PC-3 (cell line): ENCODE measurements around the gene CERK. TPM values are rescaled to one million over a fixed set of nuclear protein-coding genes. Genes with fewer than 3 reads are reported as not detected.

Experiments used
- ATAC-seq: fragments of 200-7000 bp; cut with Tn5 transposase; 2 replicates; pipeline ENCODE4 v1.9.1; 2020; ENCODE audit warnings: mild to moderate bottlenecking, moderate library complexity
- BruUV-seq: library from RNA; stranded (reverse); fragments of 400-500 nt; replicated peaks from 2 replicates; lab custom pipeline; 2021; lab: Mats Ljungman, UMichigan
- CTCF ChIA-PET: fragments of 300-600 bp; sonication (Branson Sonifier 250); formaldehyde crosslinking; loops from one replicate; lab custom pipeline; 2022; ENCODE audit warnings: antibody characterized with exemption; lab: Charles Lee
- POLR2A ChIA-PET: fragments of 300-600 bp; sonication (Branson Sonifier 250); formaldehyde crosslinking; loops from one replicate; lab custom pipeline; 2022; ENCODE audit warnings: antibody characterized with exemption; ENCODE audit not compliant: unreplicated experiment; lab: Charles Lee
- DNase-seq: peaks from one replicate; pipeline ENCODE4 v3.0.0-alpha.2; 2015
- H2AFZ ChIP-seq: fragments of 300-600 bp; sonication (generic); 2 replicates; pipeline ENCODE4 v1.6.0; 2016; ENCODE audit warnings: antibody characterized with exemption, low read length
- H3F3A ChIP-seq: fragments of 300-600 bp; sonication (generic); one replicate; pipeline ENCODE4 v1.6.0; 2017; ENCODE audit warnings: antibody characterized with exemption, low read length, control low read depth, mild to moderate bottlenecking; ENCODE audit not compliant: unreplicated experiment
- H3K27ac ChIP-seq: fragments of 300-600 bp; sonication (generic); 2 replicates; pipeline ENCODE4 v1.5.1; 2016; ENCODE audit warnings: mild to moderate bottlenecking, low read length
- H3K27me3 ChIP-seq: fragments of 300-600 bp; sonication (generic); 2 replicates; pipeline ENCODE4 v1.6.1; 2016; ENCODE audit warnings: low read length, mixed read lengths
- H3K36me3 ChIP-seq: fragments of 300-600 bp; sonication (generic); 2 replicates; pipeline ENCODE4 v1.6.1; 2016; ENCODE audit warnings: low read depth, mixed run types, low read length, mixed read lengths
- H3K4me1 ChIP-seq: fragments of 300-600 bp; sonication (generic); 2 replicates; pipeline ENCODE4 v1.5.1; 2016; ENCODE audit warnings: low read length; ENCODE audit not compliant: insufficient read depth
- H3K4me2 ChIP-seq: fragments of 300-600 bp; sonication (generic); 2 replicates; pipeline ENCODE4 v1.6.0; 2016; ENCODE audit warnings: low read length
- H3K4me3 ChIP-seq: fragments of 300-600 bp; sonication (generic); 2 replicates; pipeline ENCODE4 v1.5.1; 2016; ENCODE audit warnings: mild to moderate bottlenecking, low read length, mixed read lengths
- H3K79me2 ChIP-seq: fragments of 300-600 bp; sonication (generic); 2 replicates; pipeline ENCODE4 v1.6.1; 2017; ENCODE audit warnings: low read length, mixed read lengths
- H3K9ac ChIP-seq: fragments of 300-600 bp; sonication (generic); 2 replicates; pipeline ENCODE4 v1.6.0; 2016; ENCODE audit warnings: mild to moderate bottlenecking, low read length
- H3K9me2 ChIP-seq: fragments of 300-600 bp; sonication (generic); replicated peaks from 2 replicates; pipeline ENCODE4 v1.6.1; 2016; ENCODE audit warnings: mixed run types, low read length, mixed read lengths
- H3K9me3 ChIP-seq: fragments of 300-600 bp; sonication (generic); 2 replicates; pipeline ENCODE4 v1.6.1; 2016; ENCODE audit warnings: low read length, mixed read lengths
- H4K20me1 ChIP-seq: fragments of 300-600 bp; sonication (generic); 2 replicates; pipeline ENCODE4 v1.6.1; 2016; ENCODE audit warnings: low read length, mixed read lengths
- CTCF ChIP-seq: fragments of 300-600 bp; sonication (generic); conservative IDR thresholded peaks from 2 replicates; pipeline ENCODE4 v1.5.1; 2017; ENCODE audit warnings: antibody characterized with exemption, low read depth, mild to moderate bottlenecking, low read length
- EZH2 ChIP-seq: fragments of 300-600 bp; sonication (generic); IDR thresholded peaks from one replicate; pipeline ENCODE4 v1.6.1; 2017; ENCODE audit warnings: antibody characterized with exemption, mild to moderate bottlenecking, low read length; ENCODE audit not compliant: unreplicated experiment
- EZH2phosphoT487 ChIP-seq: fragments of 300-600 bp; sonication (generic); IDR thresholded peaks from 2 replicates; pipeline ENCODE4 v1.6.1; 2018; ENCODE audit warnings: mild to moderate bottlenecking, antibody characterized with exemption, low read length, borderline replicate concordance
- intact Hi-C: fragments of 100-400 bp; cut with micrococcal nuclease; formaldehyde crosslinking; loops from 2 replicates; pipeline ENCODE4 v1.9.0; 2023
- total RNA-seq: library from RNA; depleted of rRNA; stranded (reverse); fragments of >200 nt; gene quantifications from 2 replicates; pipeline ENCODE4 v1.2.3, GENCODE V29; 2014

The CERK gene
- total RNA-seq, 1 experiment from 2014 or later = 21.6 TPM

GRCh38 chr22:46726986-46727317 lies 11.1 kb downstream of the CERK start:
- H3K9me3 ChIP-seq = no peaks in the 10 kb centered on the region
- H3K9me2 ChIP-seq = no peaks in the 10 kb centered on the region
- ChIA-PET CTCF (no interaction called here), POLR2A (no interaction called here)
- no peak for DNase-seq
- no peak for ATAC-seq
- H3K79me2 ChIP-seq = no peaks in the 10 kb centered on the region
- H3K27ac ChIP-seq = no peak overlapping the region
- no peak overlapping the region for H3K4me2 ChIP-seq
- H3K27me3 ChIP-seq = no peaks in the 10 kb centered on the region
- no peaks in the 10 kb centered on the region for H3K36me3 ChIP-seq
- no TSS peak for BruUV-seq
- no peak overlapping the region for H2AFZ ChIP-seq
- no peaks in the 10 kb centered on the region for H4K20me1 ChIP-seq
- no peaks in the 10 kb centered on the region for H3K4me1 ChIP-seq
- intact Hi-C loops = no loop called here
- no peak overlapping the region for H3K4me3 ChIP-seq
- H3F3A ChIP-seq = no peaks in the 10 kb centered on the region
- H3K9ac ChIP-seq = no peak overlapping the region
- TF ChIP-seq EZH2 (no peak), EZH2phosphoT487 (no peak)

- Histone ChIP-seq H3K9me3 (no peaks in the 10 kb centered on the region), H3K9ac (no peak overlapping the region), H3K4me3 (no peak overlapping the region), H3K4me1 (no peaks in the 10 kb centered on the region), H3K79me2 (no peaks in the 10 kb centered on the region), H3K36me3 (no peaks in the 10 kb centered on the region), H3K27me3 (no peaks in the 10 kb centered on the region), H3K4me2 (no peak overlapping the region), H3K9me2 (no peaks in the 10 kb centered on the region), H3F3A (no peaks in the 10 kb centered on the region), H2AFZ (no peak overlapping the region), H4K20me1 (no peaks in the 10 kb centered on the region), H3K27ac (no peak overlapping the region)
- no peak for TF ChIP-seq EZH2
- intact Hi-C loops = no loop called here
- ATAC-seq (no peak), DNase-seq (no peak)
- CTCF ChIA-PET = no interaction called here
- POLR2A ChIA-PET = no interaction called here
- BruUV-seq = no TSS peak
These were observed 11.7 kb downstream of the CERK start for GRCh38 chr22:46726066-46726985.

GRCh38 chr22:46725096-46725495 lies 13.0 kb downstream of the CERK start:
- Histone ChIP-seq H3F3A (no peaks in the 10 kb centered on the region), H4K20me1 (no peaks in the 10 kb centered on the region), H3K4me2 (no peak overlapping the region), H3K36me3 (no peaks in the 10 kb centered on the region), H3K27me3 (no peaks in the 10 kb centered on the region), H3K27ac (no peak overlapping the region), H3K9me2 (no peaks in the 10 kb centered on the region), H3K79me2 (no peaks in the 10 kb centered on the region), H3K9ac (no peak overlapping the region), H3K9me3 (no peaks in the 10 kb centered on the region), H3K4me1 (no peaks in the 10 kb centered on the region), H2AFZ (no peak overlapping the region), H3K4me3 (no peak overlapping the region)
- no TSS peak for BruUV-seq
- ATAC-seq (no peak), DNase-seq (no peak)
- TF ChIP-seq EZH2 (no peak), EZH2phosphoT487 (no peak), CTCF (no peak)
- CTCF ChIA-PET = no interaction called here
- POLR2A ChIA-PET = no interaction called here
- intact Hi-C loops = no loop called here
